BLaER1 treated with 17β-estradiol and CSF1 and Interleukin-3, amounts not matched to agents 10 nM and 100 nM (cell line): ENCODE data around the gene CHRD.
"Not testable (repeated sequence)": the region's sequence is repeated elsewhere in the genome, so short reads cannot be mapped to it uniquely, and the experiment has no call there.

Experiments used
- H3K27ac ChIP-seq, 11 experiments: shearing (Covaris generic); formaldehyde crosslinking; 2 replicates each; pipeline ENCODE4 v1.8.1; 2022
- H3K27me3 ChIP-seq, 11 experiments: shearing (Covaris generic); formaldehyde crosslinking; 2 replicates each; pipeline ENCODE4 v1.8.1; 2022
- H3K36me3 ChIP-seq, 11 experiments: shearing (Covaris generic); formaldehyde crosslinking; 2 replicates each; pipeline ENCODE4 v1.8.1; 2022
- H3K4me1 ChIP-seq, 10 experiments: shearing (Covaris generic); formaldehyde crosslinking; 2 replicates each; pipeline ENCODE4 v1.8.1; 2022
- H3K4me2 ChIP-seq, 11 experiments: shearing (Covaris generic); formaldehyde crosslinking; 2 replicates each; pipeline ENCODE4 v1.8.1; 2022
- H3K4me3 ChIP-seq, 10 experiments: shearing (Covaris generic); formaldehyde crosslinking; 2 replicates each; pipeline ENCODE4 v1.8.1; 2022
- H3K9ac ChIP-seq, 11 experiments: shearing (Covaris generic); formaldehyde crosslinking; 2 replicates each; pipeline ENCODE4 v1.8.1; 2022
- H3K9me3 ChIP-seq, 11 experiments: shearing (Covaris generic); formaldehyde crosslinking; replicated peaks in 1 of 11; 2 replicates each; pipeline ENCODE4 v1.8.1; 2022
- H4K20me1 ChIP-seq, 11 experiments: shearing (Covaris generic); formaldehyde crosslinking; 2 replicates each; pipeline ENCODE4 v1.8.1; 2022
- Cebpa-rat ChIP-seq, 11 experiments: shearing (Covaris generic); IDR thresholded peaks; 2 replicates each; pipeline ENCODE4 v1.8.1; 2022

The CHRD gene

GRCh38 chr3:184336547-184337398 lies 43.1 kb upstream of the CHRD start:
- H3K27ac ChIP-seq: peak overlapping the region in 10 of 11 experiments; percentile 45 to 76 (median 65); a peak in 20 of 22 replicates

DNA sequence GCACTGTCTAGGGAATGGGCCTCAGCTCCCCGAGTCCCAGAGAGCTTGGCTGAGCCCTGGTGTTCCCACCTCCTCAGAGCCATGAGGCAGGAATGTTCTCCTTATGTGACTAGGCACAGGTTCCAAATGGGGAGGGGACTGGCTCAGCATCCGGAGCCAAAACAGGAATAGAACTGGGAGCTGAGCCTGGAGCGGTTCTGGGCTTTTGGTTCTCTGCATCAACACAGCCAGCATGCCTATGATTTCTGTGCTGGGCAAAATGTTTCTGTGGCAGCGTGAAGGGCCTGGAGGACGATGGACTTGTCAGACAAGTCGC lies 42.5 kb upstream of the CHRD start, which contains the start of gene FAM131A:
Gene FAM131A, plus strand, starts transcription at position 202 of the 316 bp plus-strand sequence. Its CDS starts 31 bp downstream, at position 233.
- Histone ChIP-seq H3K36me3 (peaks cover 29 to 40% (median 37%) of the 10 kb centered on the region in 11 experiments), H3K4me1 (peaks cover 52 to 84% (median 60%) of the 10 kb centered on the region in 10 experiments), H3K4me2 (peak within 1 kb of the TSS; percentile 93 to 99 (median 98)), H3K27me3 (peaks cover 0 to 15% (median 0%) of the 10 kb centered on the region in 11 experiments; a peak in 6 of 22 replicates), H3K9ac (peak within 1 kb of the TSS; percentile 69 to 86 (median 78)), H3K27ac (peak within 1 kb of the TSS; percentile 20 to 76 (median 63); a peak in 18 of 22 replicates), H3K4me3 (peak within 1 kb of the TSS; percentile 63 to 81 (median 70)), H3K9me3 (no peaks in the 10 kb centered on the region), H4K20me1 (peaks cover 43 to 83% (median 63%) of the 10 kb centered on the region in 11 experiments; a peak in 21 of 22 replicates)
- TF ChIP-seq Cebpa-rat (IDR thresholded peaks at IDR 0.05): no peak

More at GRCh38 chr3:184336547-184337398, 43.1 kb upstream of the CHRD start:
- Histone ChIP-seq H3K36me3 (peaks cover 35 to 40% (median 39%) of the 10 kb centered on the region in 11 experiments), H4K20me1 (peaks cover 49 to 89% (median 67%) of the 10 kb centered on the region in 11 experiments; a peak in 21 of 22 replicates), H3K4me2 (peak overlapping the region; percentile 93 to 99 (median 98)), H3K9ac (peak overlapping the region; percentile 69 to 86 (median 78)), H3K27me3 (peaks cover 0 to 15% (median 0%) of the 10 kb centered on the region in 11 experiments; a peak in 6 of 22 replicates), H3K4me1 (peaks cover 52 to 86% (median 60%) of the 10 kb centered on the region in 10 experiments), H3K9me3 (no peaks in the 10 kb centered on the region), H3K4me3 (peak overlapping the region; percentile 63 to 81 (median 70))
- TF ChIP-seq Cebpa-rat (IDR thresholded peaks at IDR 0.05): no peak

GRCh38 chr3:184337981-184338380 lies 41.9 kb upstream of the CHRD start:
- Histone ChIP-seq H3K9me3 (no peaks in the 10 kb centered on the region), H4K20me1 (peaks cover 37 to 80% (median 57%) of the 10 kb centered on the region in 11 experiments; a peak in 21 of 22 replicates), H3K4me2 (peak overlapping the region; percentile 93 to 99 (median 98)), H3K4me1 (peaks cover 52 to 80% (median 60%) of the 10 kb centered on the region in 10 experiments), H3K27me3 (peaks cover 0 to 15% (median 0%) of the 10 kb centered on the region in 11 experiments; a peak in 6 of 22 replicates), H3K9ac (peak overlapping the region; percentile 21 to 86 (median 55); a peak in 17 of 22 replicates), H3K36me3 (peaks cover 24 to 40% (median 36%) of the 10 kb centered on the region in 11 experiments), H3K27ac (peak overlapping the region in 8 of 11 experiments; percentile 5 to 59 (median 47); a peak in 10 of 22 replicates), H3K4me3 (peak overlapping the region in 9 of 10 experiments; percentile 32 to 79 (median 46); a peak in 17 of 20 replicates)
- TF ChIP-seq Cebpa-rat (IDR thresholded peaks at IDR 0.05): no peak

DNA sequence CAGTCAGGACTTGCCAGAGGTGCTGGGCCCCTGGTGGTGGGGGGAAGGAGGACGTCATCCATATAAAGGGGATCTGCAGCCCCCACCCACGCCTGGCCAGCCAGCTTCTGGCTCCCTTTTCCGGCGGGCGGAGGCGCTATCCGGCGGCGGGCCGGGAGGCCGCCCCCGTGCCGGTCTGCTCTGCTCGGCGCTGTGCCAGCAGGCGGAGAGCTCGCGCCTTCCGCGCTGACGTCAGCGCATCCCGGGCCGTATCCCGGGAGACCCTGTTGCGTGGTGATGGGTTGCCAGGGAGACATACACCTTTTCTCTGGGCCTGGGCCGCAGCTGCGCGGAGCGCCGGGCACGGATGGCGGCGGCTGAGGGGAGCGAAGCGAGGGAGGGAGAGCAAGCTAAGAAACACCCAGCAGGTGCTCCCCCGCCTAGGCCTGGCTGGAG lies 41.3 kb upstream of the CHRD start:
- peaks cover 52 to 80% (median 60%) of the 10 kb centered on the region in 10 experiments for H3K4me1 ChIP-seq
- no peaks in the 10 kb centered on the region for H3K9me3 ChIP-seq
- H3K36me3 ChIP-seq: peaks cover 24 to 40% (median 36%) of the 10 kb centered on the region in 11 experiments
- peak overlapping the region in 9 of 10 experiments; percentile 32 to 79 (median 46); a peak in 19 of 20 replicates for H3K4me3 ChIP-seq
- peak overlapping the region; percentile 93 to 99 (median 98) for H3K4me2 ChIP-seq
- peaks cover 32 to 77% (median 51%) of the 10 kb centered on the region in 11 experiments; a peak in 21 of 22 replicates for H4K20me1 ChIP-seq
- peaks cover 0 to 15% (median 0%) of the 10 kb centered on the region in 11 experiments; a peak in 6 of 22 replicates for H3K27me3 ChIP-seq
- TF ChIP-seq Cebpa-rat (IDR thresholded peaks at IDR 0.05): no peak
- peak overlapping the region in 8 of 11 experiments; percentile 5 to 59 (median 47); a peak in 11 of 22 replicates for H3K27ac ChIP-seq
- H3K9ac ChIP-seq: peak overlapping the region; percentile 21 to 86 (median 55); a peak in 20 of 22 replicates

DNA sequence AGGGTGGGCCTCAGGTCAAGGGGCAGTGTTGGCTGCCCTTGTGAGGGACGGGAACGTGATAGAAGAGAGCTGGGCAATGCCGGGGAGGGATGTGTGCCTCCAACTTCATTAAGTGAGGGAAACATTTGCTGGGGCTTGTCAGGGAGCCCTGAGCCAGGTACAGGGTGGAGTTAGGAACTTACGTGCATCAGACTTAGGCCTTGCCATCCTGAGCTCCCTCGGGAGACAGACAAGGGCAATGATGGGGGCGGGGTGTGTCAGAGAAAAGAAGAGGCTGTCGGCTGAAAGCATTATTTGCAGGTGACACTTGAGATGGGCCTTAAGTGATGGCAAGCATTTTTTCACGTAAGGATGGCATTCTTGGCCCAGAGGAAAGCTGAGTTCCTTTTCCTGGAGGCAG lies 40.9 kb upstream of the CHRD start:
- peak overlapping the region in 9 of 10 experiments; percentile 32 to 79 (median 46); a peak in 15 of 20 replicates for H3K4me3 ChIP-seq
- H3K36me3 ChIP-seq: peaks cover 20 to 40% (median 33%) of the 10 kb centered on the region in 11 experiments
- H3K27me3 ChIP-seq: peaks cover 0 to 15% (median 0%) of the 10 kb centered on the region in 11 experiments; a peak in 6 of 22 replicates
- no peak for TF ChIP-seq Cebpa-rat (IDR thresholded peaks at IDR 0.05)
- H4K20me1 ChIP-seq: peaks cover 27 to 73% (median 47%) of the 10 kb centered on the region in 11 experiments; a peak in 21 of 22 replicates
- peak overlapping the region; percentile 93 to 99 (median 98) for H3K4me2 ChIP-seq
- peak overlapping the region; percentile 21 to 86 (median 55); a peak in 15 of 22 replicates for H3K9ac ChIP-seq
- peak overlapping the region in 1 of 11 experiments; percentile 47; a peak in 3 of 22 replicates for H3K27ac ChIP-seq
- H3K9me3 ChIP-seq: no peaks in the 10 kb centered on the region
- peaks cover 52 to 75% (median 60%) of the 10 kb centered on the region in 10 experiments for H3K4me1 ChIP-seq

DNA sequence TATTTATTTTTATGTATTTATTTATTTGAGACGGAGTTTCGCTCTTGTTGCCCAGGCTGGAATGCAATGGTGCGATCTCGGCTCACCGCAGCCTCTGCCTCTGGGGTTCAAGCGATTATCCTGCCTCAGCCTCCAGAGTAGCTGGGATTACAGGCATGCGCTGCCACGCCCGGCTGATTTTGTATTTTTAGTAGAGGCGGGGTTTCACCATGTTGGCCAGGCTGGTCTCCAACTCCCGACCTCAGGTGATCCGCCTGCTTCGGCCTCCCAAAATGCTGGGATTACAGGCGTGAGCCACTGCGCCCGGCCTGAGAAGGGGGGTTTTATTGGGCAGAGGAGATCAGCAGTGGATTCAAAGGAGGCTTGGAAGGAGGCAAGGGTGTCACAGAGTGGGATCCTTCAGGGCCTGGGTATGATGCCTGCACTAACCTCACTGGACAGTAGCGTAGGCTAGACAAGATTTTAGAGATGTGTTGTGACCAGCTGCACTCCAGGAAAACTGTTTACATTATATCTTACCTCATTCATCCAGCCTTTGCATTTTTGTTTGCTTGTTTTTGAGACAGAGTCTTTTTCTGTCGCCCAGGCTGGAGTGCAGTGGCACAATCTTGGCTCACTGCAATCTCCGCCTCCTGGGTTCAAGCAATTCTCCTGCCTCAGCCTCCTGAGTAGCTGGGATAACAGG lies 40.3 kb upstream of the CHRD start:
- peak overlapping the region; percentile 93 to 99 (median 98) for H3K4me2 ChIP-seq
- H3K4me1 ChIP-seq: peaks cover 52 to 70% (median 60%) of the 10 kb centered on the region in 10 experiments
- not testable (repeated sequence) for H3K27ac ChIP-seq, H3K9me3 ChIP-seq
- peaks cover 21 to 70% (median 41%) of the 10 kb centered on the region in 11 experiments; a peak in 21 of 22 replicates for H4K20me1 ChIP-seq
- H3K36me3 ChIP-seq: peaks cover 14 to 40% (median 31%) of the 10 kb centered on the region in 11 experiments
- peak overlapping the region in 2 of 10 experiments; percentile 49 to 79; a peak in 2 of 20 replicates for H3K4me3 ChIP-seq
- H3K27me3 ChIP-seq: peaks cover 0 to 15% (median 0%) of the 10 kb centered on the region in 11 experiments; a peak in 6 of 22 replicates
- peak overlapping the region in 2 of 11 experiments; percentile 14 to 83; a peak in 2 of 22 replicates for H3K9ac ChIP-seq

GRCh38 chr3:184341925-184342324 lies 37.9 kb upstream of the CHRD start:
- no peak for TF ChIP-seq Cebpa-rat (IDR thresholded peaks at IDR 0.05)
- H3K4me2 ChIP-seq: peak overlapping the region in 4 of 11 experiments; percentile 93 to 99 (median 98); a peak in 8 of 22 replicates
- H4K20me1 ChIP-seq: peaks cover 10 to 62% (median 31%) of the 10 kb centered on the region in 11 experiments; a peak in 18 of 22 replicates
- no peak overlapping the region for H3K9ac ChIP-seq
- H3K4me1 ChIP-seq: peaks cover 42 to 63% (median 53%) of the 10 kb centered on the region in 10 experiments
- H3K36me3 ChIP-seq: peaks cover 7 to 44% (median 28%) of the 10 kb centered on the region in 11 experiments; a peak in 17 of 22 replicates
- no peak overlapping the region; a peak in 1 of 22 replicates for H3K27ac ChIP-seq
- no peak overlapping the region for H3K4me3 ChIP-seq
- peaks cover 0 to 15% (median 0%) of the 10 kb centered on the region in 11 experiments; a peak in 6 of 22 replicates for H3K27me3 ChIP-seq
- H3K9me3 ChIP-seq: no peaks in the 10 kb centered on the region
